GM12878 (cell line): Measurements from ENCODE around the gene OPTC. TPM values are rescaled to one million over a fixed set of nuclear protein-coding genes. Genes with fewer than 3 reads are reported as not detected.

Experiments
- CHD2 ChIP-seq: IDR thresholded peaks from 2 replicates; pipeline ENCODE4 v1.6.1; 2011; ENCODE audit warnings: low read depth, low read length, improper control_type of control experiment, borderline replicate concordance
- CHD4 ChIP-seq: fragments of 200-600 bp; sonication (generic); IDR thresholded peaks from 2 replicates; pipeline ENCODE4 v1.6.1; 2016; ENCODE audit warnings: mild to moderate bottlenecking
- DPF2 ChIP-seq: fragments of 450-650 bp; IDR thresholded peaks from 2 replicates; pipeline ENCODE4 v1.6.1; 2017; ENCODE audit warnings: mild to moderate bottlenecking
- FOXK2 ChIP-seq: fragments of 450-650 bp; IDR thresholded peaks from 2 replicates; pipeline ENCODE4 v1.6.1; 2017; ENCODE audit warnings: mild to moderate bottlenecking, moderate library complexity
- IKZF2 ChIP-seq, 2 experiments: fragments of 450-650 bp; IDR thresholded peaks; 2 replicates each; pipeline ENCODE4 v1.6.1; 2017; ENCODE audit warnings: mild to moderate bottlenecking in 2 of 2, moderate library complexity in 2 of 2
- MEF2B ChIP-seq: fragments of 450-650 bp; IDR thresholded peaks from 2 replicates; pipeline ENCODE4 v1.6.1; 2018; ENCODE audit warnings: mild to moderate bottlenecking, moderate library complexity; ENCODE audit not compliant: partially characterized antibody, poor library complexity, severe bottlenecking
- MXI1 ChIP-seq: fragments of 150-350 bp; IDR thresholded peaks from 2 replicates; pipeline ENCODE4 v1.6.1; 2011; ENCODE audit warnings: low read depth, mild to moderate bottlenecking, inconsistent platforms, low read length, improper control_type of control experiment
- ZNF384 ChIP-seq: IDR thresholded peaks from 2 replicates; pipeline ENCODE4 v1.6.1; 2012; ENCODE audit warnings: low read depth, mild to moderate bottlenecking, low read length, improper control_type of control experiment, borderline replicate concordance
- polyA plus RNA-seq, 11 experiments: library from polyadenylated mRNA; depleted of rRNA in 4 of 11; unstranded in 6 of 11; stranded (reverse) in 5 of 11; fragments of >200 nt; fragmentation: Nextera tagmentation in 4 of 11; fragmentation: Illumina TruSeq in 1 of 11; extraction: Ambion mirVana in 4 of 11; extraction: Trizol in 1 of 11; gene quantifications; 1 replicate in 1 of 11; 2 replicates in 10 of 11; pipeline versions ENCODE4 v1.2.1 to v1.2.3, GENCODE V29; 2011 to 2016; ENCODE audit warnings: inconsistent platforms in 2 of 11, missing spikeins in 2 of 11, low read depth in 1 of 11
- total RNA-seq, 4 experiments: library from RNA; depleted of rRNA in 3 of 4; stranded (reverse); fragments of >200 nt in 3 of 4; fragmentation: Illumina TruSeq in 1 of 4; extraction: Trizol in 1 of 4; gene quantifications; 2 replicates each; pipeline versions ENCODE4 v1.2.1 to v1.2.3, GENCODE V29; 2013 to 2021
- TF ChIP-seq, protein P1 (sequence below): fragments of 450-650 bp; IDR thresholded peaks from 2 replicates; pipeline ENCODE4 v1.6.1; 2018; ENCODE audit warnings: mild to moderate bottlenecking, low read depth, moderate library complexity; ENCODE audit not compliant: partially characterized antibody
- TF ChIP-seq, protein P2 (sequence below): fragments of 150-350 bp; IDR thresholded peaks from 2 replicates; pipeline ENCODE4 v1.6.1; 2014; ENCODE audit warnings: mild to moderate bottlenecking, low read depth, low read length

Gene OPTC
- total and polyA plus RNA-seq, 10 of the 15 experiments (the other 5 are each of a cell fraction or from before 2014, with no cell fraction given) = not detected

DNA sequence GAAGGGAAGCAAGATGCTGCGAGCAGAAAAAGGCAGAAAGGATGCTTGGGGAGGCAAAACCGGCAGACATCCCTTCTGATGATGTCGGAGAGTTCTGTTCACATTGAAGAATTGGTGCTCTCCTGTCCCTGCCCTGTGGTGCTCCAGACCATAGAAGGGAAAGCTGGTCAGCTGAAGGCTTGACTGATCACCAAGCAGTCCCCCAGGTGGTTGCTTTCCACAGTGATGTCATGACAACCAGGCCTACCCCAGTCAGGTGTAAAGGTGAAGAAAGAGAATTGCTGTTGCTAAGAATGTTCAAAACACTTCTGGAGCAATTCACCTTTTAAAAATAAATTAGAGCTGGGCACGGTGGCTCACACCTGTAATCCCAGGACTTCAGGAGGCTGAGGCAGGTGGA, 59.5 kb downstream of the OPTC start (continued):
- TF ChIP-seq, protein P1, sequence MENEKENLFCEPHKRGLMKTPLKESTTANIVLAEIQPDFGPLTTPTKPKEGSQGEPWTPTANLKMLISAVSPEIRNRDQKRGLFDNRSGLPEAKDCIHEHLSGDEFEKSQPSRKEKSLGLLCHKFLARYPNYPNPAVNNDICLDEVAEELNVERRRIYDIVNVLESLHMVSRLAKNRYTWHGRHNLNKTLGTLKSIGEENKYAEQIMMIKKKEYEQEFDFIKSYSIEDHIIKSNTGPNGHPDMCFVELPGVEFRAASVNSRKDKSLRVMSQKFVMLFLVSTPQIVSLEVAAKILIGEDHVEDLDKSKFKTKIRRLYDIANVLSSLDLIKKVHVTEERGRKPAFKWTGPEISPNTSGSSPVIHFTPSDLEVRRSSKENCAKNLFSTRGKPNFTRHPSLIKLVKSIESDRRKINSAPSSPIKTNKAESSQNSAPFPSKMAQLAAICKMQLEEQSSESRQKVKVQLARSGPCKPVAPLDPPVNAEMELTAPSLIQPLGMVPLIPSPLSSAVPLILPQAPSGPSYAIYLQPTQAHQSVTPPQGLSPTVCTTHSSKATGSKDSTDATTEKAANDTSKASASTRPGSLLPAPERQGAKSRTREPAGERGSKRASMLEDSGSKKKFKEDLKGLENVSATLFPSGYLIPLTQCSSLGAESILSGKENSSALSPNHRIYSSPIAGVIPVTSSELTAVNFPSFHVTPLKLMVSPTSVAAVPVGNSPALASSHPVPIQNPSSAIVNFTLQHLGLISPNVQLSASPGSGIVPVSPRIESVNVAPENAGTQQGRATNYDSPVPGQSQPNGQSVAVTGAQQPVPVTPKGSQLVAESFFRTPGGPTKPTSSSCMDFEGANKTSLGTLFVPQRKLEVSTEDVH = no peak
- TF ChIP-seq CHD2 (no peak), ZNF384 (no peak), FOXK2 (no peak), CHD4 (no peak), MXI1 (no peak), MEF2B (no peak), DPF2 (no peak), IKZF2 (IDR thresholded peaks at IDR 0.05) (no peak)
- TF ChIP-seq, protein P2, sequence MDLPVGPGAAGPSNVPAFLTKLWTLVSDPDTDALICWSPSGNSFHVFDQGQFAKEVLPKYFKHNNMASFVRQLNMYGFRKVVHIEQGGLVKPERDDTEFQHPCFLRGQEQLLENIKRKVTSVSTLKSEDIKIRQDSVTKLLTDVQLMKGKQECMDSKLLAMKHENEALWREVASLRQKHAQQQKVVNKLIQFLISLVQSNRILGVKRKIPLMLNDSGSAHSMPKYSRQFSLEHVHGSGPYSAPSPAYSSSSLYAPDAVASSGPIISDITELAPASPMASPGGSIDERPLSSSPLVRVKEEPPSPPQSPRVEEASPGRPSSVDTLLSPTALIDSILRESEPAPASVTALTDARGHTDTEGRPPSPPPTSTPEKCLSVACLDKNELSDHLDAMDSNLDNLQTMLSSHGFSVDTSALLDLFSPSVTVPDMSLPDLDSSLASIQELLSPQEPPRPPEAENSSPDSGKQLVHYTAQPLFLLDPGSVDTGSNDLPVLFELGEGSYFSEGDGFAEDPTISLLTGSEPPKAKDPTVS = no peak
